ENCODE data around the gene MRRF.

DNA sequence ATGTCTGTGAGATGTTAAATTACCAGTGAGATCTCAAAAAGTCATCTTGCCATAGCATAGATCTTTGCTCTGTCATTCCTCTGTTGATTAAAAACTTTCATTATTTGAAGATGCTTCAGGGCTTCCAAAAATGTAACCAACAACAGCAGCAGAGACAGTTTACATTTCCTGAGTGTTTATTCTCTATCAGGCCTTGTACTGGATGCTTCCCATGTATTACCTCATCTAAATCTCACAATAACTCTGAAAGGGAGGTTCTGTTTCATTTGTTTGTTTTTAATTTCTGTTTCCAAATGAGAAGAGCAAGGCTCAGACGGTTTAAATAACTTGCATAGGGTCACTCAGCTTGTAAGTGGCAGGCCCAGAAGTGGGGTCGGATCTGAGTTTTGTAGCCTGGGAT, 45.2 kb downstream of the MRRF start:
- TF ChIP-seq, protein P1, sequence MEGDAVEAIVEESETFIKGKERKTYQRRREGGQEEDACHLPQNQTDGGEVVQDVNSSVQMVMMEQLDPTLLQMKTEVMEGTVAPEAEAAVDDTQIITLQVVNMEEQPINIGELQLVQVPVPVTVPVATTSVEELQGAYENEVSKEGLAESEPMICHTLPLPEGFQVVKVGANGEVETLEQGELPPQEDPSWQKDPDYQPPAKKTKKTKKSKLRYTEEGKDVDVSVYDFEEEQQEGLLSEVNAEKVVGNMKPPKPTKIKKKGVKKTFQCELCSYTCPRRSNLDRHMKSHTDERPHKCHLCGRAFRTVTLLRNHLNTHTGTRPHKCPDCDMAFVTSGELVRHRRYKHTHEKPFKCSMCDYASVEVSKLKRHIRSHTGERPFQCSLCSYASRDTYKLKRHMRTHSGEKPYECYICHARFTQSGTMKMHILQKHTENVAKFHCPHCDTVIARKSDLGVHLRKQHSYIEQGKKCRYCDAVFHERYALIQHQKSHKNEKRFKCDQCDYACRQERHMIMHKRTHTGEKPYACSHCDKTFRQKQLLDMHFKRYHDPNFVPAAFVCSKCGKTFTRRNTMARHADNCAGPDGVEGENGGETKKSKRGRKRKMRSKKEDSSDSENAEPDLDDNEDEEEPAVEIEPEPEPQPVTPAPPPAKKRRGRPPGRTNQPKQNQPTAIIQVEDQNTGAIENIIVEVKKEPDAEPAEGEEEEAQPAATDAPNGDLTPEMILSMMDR (IDR thresholded peaks at IDR 0.05; ENCODE audit: low read depth, low read length, poor library complexity, severe bottlenecking), result no peak
- no peak for TF ChIP-seq EZH2phosphoT487 (IDR thresholded peaks at IDR 0.05; ENCODE audit: borderline replicate concordance, low read length)

Measured in DOHH2 (cell line).